ENCODE measurements around the gene ZBTB20.

ZBTB20 gene

DNA sequence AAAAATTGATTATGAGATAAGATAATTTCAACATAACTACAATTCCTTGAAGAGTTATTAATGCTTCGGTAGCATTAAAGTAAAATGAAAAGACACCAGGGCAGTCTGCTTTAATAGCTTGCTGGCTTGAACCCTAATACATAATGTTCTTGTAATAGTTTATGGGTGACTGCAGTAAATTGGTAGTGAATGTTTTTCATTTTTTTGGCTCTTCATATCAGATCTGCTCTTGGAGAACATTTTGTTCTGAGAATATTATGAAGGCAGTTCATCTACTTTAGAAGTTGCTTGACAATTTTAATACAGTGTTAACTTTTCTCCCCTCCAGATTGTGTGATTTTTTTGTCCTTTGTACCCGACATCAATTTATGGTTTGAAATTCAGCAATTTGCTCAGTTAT, 128.4 kb downstream of the ZBTB20 start:
- no peak for DNase-seq

DNA sequence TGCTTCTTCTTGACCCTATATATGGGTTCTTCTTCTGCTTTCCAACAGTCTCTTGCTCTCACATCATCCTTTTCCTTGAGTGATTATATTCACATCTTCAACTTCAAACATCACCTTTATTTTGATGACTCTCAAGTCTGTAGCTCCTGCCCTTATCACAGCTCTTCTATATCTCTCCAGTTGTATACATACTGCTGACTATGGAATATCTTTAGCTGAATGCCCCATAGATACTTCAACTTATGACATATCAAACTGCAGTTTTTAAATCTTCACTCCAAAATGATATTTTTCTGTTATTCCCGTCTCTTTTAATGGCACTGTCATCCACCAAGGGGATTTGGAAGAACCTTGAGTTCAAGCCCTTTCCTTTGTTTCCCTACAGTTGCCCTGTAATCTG, 139.1 kb downstream of the ZBTB20 start:
- no peak for DNase-seq

DNA sequence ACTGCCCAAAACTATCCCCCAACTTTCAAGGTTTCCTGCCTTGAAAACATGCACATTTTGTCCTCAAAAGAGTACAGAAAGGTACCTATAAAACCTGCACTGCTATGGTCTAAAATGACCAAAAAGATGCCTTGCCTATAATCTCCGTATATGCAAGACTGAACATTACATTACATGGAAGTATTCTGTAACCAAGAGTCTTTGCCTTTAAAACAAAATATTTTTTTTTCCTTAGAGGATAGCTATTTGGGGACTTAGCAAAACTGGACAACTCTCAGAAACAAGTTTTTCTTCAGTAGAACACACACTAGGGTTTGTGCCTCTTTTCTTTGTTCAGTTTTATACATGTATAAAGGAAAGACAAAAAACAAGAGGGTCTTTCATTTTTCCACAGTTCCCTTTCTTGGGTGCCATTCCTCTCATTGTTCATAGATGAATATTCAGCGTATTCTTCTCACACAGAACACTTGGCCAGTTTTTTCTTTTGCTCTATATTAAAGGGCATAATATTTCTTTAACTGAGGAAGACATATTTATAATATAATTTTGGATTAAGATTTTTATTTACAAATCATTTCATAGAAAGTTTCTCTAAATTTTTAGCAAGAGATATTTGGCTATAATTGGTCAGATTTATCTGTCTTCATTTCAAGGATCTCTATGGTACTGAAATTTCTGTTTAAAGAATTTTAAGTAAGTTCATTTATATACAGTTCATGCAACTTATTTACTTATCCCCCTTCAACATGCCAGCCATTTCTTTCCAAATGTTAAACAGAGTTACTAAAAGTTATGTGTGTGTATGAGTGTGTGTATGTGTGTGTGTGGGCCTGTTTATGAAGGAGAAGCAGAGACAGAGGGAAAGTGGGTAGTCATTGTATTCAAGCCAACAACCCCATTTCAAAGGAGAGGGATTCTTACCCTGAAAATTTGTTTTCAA, 142.6 kb downstream of the ZBTB20 start:
- DNase-seq: no peak

DNA sequence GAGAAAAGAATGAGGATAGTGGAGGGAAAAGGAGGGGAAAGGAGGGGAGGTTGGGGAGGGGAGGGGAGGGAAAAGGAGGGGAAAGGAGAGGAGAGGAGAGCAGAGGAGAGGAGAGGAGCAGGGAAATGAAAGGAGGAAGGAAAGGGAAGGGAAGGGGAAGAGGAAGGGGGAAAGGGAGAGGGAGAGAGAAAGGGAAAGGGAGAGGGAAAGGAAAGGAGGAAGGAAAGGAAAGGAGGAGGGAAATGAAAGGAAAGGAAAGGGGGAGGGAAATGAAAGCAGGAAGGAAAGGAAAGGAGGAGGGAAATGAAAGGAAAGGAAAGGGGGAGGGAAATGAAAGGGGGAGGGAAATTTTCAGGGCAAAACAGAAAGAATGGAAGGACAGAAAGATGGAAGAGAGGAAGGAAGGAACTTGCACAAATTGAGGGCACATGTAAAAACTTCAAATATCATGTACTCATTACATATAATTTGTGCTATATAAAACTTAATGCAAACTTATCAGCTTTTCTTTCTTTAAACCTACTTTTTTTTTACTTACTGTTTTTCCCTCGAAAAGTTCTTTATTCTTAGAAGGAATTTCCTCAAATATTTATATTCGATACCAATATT, 148.0 kb downstream of the ZBTB20 start:
- no peak for DNase-seq

DNA sequence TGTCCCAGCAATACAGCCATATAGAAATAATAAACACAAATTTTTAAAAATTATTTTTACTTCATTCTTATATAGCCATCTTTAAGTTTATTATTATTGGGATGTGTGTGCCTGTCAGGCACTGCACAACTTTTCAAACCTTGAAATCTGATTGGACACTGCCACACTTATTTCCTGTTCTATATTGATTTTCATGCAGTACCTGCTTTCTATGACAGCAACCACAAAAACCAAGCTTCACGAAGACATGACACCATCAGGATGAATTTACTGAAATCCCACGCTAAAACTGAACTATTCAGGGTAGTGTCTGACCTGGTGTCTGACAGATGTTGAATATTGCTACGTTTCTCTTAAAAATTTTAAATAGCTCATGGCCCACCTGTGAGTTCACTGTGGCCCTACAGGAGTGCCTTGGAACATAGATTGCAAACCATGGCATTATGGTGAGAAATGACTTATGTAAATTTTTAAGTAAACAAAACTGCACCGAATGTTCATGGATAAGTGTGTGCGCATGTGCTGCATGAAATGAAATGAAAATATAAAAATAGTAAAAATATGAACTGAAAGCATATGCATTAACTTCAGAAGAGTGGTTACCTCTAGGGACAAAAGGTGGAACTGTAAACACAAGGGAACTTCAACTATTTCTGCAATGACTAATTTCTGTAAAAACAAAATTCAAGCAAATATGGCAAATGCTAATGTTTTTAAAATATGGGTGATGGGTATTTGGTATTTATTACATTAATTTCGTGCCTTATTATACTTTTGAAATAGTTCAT, 152.3 kb downstream of the ZBTB20 start:
- no peak for DNase-seq

DNA sequence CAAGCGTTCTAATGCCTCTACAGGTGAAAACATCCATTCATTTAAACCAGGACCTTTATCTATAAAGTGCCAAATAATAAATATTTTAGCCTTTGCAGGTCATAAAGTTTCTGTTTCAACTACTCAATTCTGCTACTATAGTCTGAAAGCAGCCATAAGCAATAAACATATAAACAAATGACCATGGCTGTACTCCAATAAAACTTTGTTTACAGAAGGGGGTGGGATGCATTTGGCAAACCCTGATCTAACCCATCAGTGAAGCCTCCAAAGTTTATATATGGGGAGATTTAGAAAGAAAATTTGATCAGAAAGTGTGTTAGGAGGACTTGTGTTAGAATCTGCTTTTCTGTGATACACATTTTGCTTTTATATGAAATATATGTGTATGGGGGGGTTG, 161.3 kb downstream of the ZBTB20 start:
- DNase-seq: no peak

DNA sequence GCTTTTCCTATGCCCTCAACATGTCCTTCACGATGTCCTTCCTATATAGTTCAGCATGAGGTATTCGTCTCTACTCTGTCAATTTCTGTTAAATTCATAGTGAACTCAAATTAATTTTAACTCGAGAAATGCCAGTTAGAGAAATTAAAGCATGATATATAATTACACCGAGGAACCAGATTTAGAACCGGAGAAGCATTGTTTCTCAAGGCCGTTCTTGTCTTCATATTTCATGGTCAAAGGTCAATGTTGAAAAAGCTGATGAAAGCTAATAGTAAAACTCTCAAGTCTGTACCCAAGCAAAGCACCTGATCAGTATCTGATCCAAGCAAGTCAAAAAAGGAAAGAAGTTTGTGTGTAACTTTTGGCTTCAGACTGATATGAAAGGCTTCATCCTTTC, 163.8 kb downstream of the ZBTB20 start:
- DNase-seq: no peak

DNA sequence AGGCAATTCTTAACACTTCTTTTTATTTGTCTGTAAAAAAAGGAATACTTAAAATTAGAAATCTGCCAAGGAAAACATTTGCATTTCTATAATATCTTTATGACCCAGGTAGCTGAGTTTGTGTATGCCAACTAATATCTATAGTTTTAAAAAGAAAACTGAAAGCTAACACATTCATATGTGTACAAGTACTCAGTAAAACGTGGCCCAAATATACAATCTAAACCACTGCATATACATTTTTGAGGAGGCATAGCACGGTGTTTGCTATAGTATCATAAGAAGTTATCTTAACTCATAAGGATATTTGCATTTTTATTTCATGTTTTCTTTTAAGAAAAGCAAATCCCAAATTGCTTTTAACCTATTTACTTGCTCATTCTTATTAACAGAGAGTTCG, 172.7 kb downstream of the ZBTB20 start:
- DNase-seq: no peak

DNA sequence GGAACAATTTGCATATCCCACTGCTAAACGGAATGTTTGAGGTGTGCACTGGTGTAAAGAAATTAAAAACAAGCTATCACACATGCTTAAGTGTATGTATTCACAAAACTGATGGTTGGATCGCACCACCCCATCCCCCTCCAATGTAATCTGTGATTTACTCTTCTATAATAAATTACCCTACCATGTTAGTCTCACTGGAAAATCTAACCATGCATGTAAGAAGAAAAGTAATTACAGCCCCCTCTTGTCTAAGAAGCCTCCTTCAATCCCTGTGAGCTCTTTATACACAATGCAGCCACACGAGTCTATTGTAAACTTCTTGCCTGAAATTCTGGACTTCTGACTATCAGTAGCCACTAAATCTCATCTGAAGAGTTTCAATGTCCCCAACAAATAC, 173.6 kb downstream of the ZBTB20 start:
- no peak for DNase-seq

DNA sequence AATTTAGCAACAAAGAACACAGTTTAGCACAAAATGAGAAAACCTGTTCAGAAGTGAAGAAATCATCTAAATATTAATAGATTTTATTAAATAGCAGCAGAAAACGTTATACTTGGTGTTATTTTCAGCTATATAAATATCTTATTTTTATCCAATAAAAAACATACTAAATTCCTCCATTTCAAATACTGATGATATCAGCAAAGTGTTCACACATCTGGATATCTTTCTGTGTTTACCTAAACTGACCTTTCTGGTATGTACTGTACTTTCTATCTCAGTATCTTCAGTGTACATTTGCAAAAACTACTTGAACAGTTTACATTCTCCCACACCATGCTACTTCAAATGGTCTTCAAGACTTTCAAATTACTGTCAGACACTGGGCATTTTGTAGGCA, 179.9 kb downstream of the ZBTB20 start:
- no peak for DNase-seq

DNA sequence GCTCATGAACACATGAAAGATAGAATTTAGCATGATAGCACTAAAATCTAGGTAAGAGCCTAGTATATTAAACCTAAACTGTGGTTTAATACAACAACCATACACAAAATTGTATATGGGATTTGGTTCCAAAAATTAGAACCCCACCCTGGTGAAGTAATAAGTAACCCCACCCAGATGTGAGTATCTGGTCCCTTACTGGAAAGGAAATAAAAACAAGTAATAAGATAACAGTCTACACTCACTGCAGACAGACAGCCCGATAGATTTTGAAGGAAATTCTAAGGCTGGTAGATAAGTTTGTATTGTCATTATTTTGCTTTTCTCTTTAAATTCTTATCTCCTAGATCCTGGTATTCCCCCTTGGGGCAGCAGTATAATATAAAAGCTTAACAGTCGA, 184.9 kb downstream of the ZBTB20 start:
- no peak for DNase-seq

DNA sequence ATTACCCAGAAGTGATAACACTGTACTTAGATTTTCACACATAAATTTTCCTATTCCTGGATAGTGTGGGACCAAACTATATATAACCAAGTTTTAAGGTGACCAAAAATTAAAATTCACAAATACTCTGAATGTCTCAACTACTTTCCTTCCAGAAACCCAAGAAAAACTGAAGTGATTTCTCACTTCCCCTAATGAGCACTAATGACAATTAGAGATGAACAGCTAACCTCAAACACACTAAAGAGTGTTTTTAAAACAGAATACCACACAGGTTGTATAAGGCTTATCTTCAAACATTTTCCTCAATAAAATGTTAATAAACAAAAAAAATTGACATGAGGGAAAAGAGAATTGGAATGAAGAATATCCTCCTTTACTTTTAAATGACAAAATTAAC, 188.2 kb downstream of the ZBTB20 start:
- no peak for DNase-seq

DNA sequence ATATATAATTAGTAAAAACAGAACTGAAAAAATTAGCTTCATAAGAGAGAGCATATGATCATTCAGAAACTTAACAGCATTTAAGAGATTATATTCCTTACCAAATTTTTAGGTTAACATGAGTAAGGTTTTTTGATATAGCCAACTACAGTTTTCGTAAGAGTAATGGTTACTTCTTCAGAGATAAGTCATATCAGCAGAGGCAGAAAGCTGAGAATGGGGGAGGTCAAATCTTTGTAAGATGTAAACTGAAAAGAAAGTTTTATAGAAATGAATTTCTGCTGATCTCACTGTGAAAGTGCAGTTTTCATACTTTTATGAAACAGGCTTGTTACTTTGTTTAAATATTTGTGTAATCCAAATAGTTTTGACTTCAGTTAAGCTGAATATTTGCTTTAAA, 193.3 kb downstream of the ZBTB20 start:
- no peak for DNase-seq

DNA sequence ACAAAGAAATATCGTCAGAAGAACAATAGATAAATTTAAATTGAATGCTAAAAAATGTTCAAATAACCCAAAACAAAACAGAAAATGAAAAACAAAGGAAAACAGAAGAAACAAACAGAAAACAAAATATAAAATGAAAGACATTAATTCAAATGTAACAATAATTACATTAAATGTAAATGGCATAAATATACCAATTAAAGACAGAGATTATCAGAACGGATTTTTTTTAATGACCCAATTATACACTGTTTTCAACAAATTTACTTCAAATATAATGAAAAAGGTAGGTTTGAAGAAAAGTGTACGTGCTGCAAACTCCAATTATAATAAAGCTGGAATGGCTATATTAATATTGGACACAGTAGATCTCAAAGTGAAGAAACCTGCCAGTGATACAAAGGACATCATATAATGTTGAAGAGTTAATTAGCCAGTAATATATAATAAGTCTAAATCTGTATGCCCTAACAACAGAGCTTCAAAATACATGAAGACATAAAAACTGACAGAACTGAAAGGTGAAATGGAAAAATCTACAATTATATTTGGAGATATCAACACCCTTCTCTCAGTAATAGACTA, 193.8 kb downstream of the ZBTB20 start:
- no peak for DNase-seq

DNA sequence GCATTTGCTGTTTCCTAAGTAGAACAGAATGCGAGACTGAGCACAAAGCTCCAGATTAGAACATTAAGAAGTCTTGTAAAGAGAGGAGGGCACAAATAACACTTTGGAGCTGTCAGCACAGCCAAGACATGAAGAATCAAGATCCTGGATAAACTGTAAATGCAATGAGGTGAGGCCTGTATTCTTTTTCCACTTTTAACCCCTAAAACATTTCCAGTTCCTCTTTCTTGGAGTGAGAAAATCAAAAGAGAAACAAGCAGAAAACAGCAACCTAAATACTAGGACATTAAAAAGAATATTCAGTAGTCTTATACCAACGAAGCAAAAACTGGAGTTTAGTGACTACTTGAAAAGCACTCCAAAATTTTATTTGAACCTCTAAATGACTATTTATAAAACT, 204.3 kb downstream of the ZBTB20 start:
- DNase-seq: no peak

DNA sequence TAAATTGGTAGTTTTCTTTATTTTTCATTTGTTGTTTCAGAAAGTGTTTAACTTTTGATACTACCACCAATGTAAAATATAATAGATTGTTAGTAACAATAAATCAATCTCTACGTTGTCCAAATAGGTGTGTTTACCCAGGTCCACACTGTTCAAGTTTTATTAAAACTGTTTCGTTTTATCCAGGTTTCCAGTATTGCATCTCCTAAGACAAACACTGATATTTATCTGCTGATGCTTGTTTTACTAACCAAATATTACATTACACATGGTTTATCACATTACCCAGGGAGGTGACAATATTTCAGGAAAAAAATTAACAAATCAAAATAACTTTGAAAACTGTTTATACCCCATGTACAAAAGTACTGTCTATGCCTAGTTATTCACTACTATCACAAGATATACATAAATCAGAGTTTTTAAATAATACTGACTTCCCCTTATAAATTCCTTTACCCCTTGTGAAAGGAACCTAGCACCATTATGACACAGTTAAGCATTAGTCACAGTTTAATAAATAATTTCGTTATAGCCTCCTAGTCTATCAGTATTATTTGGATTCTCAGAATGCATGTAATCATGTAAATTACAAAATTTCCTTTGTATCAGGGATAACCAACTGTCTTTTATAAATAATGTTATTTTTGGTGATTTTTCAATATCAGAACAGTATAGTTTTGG, 205.3 kb downstream of the ZBTB20 start:
- no peak for DNase-seq

DNA sequence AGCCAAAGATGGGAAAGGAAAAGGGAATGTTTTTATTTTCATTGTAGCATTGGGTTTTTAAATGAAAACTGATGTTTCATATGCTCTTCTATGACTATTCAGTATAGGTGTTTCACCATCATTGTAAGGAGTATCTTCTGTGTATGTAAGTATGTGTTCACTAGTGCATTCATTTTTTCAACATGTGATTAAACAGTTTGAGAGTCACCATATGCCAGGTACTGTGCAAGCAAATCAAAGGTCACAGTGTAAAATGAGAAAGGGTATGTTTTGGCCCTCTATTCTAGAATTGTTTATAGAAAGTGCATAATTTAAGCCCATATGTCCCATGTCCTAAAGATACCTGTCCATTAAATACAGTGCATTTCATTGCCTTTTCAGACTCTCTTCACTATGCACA, 207.2 kb downstream of the ZBTB20 start:
- DNase-seq: no peak

DNA sequence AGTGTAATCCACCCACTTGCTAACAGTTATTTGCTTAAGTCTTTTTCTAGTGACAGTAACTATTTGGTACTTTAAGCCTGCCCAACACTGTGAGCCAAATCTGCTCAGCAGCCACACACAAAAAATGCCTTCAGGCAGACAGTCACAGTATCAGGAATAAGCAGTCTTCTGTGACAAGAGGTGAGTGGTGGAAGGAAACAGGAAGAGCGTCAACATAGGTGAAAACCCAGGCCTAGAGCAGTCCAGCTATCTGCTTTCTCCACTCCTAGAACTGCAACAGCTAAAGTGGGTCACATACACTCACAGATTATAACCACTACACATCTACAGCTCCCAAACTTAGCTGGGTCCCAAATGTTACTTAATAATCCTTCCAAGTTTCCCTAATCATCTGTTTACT, 213.7 kb downstream of the ZBTB20 start:
- DNase-seq: no peak

DNA sequence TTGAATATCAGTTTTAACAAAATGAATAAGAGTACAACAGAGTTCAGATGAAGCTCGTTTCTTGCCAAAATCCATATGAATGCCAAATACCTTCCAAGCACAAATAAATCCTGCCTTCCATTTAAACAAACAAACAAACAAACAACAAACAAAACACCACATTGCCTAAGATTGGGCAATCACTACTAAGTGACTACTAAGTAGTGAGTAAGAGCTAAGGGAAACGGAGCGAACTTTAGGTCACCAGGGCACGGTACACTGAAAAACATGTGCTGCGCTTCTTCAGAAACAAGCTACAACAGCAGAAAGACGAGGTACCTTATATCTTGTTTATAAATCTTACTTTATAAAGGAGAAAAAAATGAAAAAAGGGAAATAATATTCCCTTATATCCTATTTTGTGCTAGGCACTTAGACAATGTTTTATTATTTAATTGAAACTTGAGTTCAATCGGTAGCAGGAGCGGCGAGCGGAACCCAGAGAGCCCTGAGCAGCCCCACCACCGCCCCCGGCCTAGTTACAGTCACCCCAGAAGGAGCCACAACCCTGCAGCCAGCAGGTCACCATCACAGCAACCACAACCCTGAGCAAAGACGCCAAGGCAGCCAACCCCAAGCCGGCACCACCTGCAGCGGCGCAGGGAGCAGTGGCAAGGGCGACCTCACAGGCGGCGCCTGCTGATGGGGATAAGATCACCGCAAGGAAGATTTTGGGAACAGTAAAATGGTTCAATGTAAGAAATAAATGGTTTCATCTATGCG, 216.9 kb downstream of the ZBTB20 start:
- DNase-seq: no peak

DNA sequence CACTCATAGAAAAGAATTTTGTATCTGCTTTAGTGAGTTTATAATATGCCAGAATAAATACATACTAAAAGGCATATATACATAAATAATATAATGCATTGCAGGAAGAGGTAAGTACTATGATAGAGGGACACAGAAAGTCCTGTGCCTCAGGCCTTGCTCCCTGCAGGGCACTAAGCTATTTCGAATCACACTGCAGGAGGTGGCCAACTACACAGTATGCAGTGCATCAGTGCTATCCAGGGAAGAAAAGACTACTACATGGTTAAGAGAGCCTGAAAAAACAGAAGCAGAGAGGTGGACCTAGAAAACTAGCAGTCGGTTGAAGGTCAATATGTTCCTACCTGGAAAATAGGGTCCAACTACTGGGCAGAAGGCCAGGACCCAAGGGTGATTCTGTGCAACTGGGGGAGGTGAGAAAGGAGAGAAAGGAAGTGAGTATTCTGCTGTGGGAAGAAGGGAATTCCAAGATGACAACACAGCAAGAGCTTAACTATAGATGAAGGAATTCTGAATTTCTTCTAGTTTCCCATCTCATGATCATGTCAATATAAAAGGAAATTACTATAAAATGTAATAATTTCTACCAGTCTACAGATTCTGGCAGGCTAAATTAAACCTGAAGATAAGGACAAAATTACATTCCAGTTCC, 218.0 kb downstream of the ZBTB20 start:
- no peak for DNase-seq

DNA sequence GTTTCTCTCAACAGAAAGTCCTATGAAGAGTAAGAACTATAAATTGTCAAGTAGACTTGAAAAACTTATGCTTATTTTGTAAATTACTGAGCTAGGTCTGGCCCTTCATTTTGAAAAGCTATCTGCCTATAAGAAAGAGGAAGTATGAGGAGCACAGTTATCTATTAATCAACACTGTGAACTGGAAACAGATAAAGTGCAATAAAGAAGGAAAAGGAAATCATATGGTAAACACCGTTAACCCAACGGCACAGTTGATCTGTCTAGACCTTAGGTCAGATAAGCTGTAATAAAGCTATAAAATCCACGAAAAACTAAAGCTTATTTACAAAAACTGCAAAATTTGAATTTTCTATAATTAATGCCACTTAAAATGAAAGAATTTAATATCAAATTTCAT, 242.5 kb downstream of the ZBTB20 start:
- no peak for DNase-seq
